Psoas muscle (tissue), 8 donors: Measurements from ENCODE around the gene L2HGDH. TPM values are rescaled to one million over a fixed set of nuclear protein-coding genes. Genes with fewer than 3 reads are reported as not detected.

ENCODE experiments used
- ATAC-seq, 4 donors: fragments of 200-7000 bp; cut with Tn5 transposase; one replicate each; pipeline ENCODE4 v1.9.1; 2020; ENCODE audit warnings: moderate library complexity in 3 of 4, mild to moderate bottlenecking in 2 of 4
- DNase-seq, 2 donors: peaks; one replicate each; pipeline ENCODE4 v3.0.0-alpha.2; 2020
- H3K27ac ChIP-seq: fragments of 200-600 bp; one replicate; pipeline ENCODE4 v1.8.0; 2022
- H3K27me3 ChIP-seq, 3 donors: fragments of 200-600 bp in 1 of 3; one replicate each; pipeline versions ENCODE4 v1.6.1 to v1.8.0; 2013 to 2022; ENCODE audit warnings: low read length in 2 of 3, mild to moderate bottlenecking in 2 of 3, moderate library complexity in 1 of 3; ENCODE audit not compliant: insufficient read depth in 3 of 3
- H3K36me3 ChIP-seq, 2 donors: fragments of 200-600 bp in 1 of 2; one replicate each; pipeline versions ENCODE4 v1.6.1 to v1.8.0; 2013 to 2022; ENCODE audit warnings: low read depth in 1 of 2, mild to moderate bottlenecking in 1 of 2, moderate library complexity in 1 of 2; ENCODE audit not compliant: insufficient read depth in 1 of 2
- H3K4me1 ChIP-seq: fragments of 200-600 bp; one replicate; pipeline ENCODE4 v1.8.0; 2022
- H3K4me3 ChIP-seq: fragments of 200-600 bp; one replicate; pipeline ENCODE4 v1.8.0; 2022; ENCODE audit warnings: mild to moderate bottlenecking
- H3K9me3 ChIP-seq: fragments of 200-600 bp; one replicate; pipeline ENCODE4 v1.8.0; 2022
- CTCF ChIP-seq: fragments of 200-600 bp; IDR thresholded peaks from one replicate; pipeline ENCODE4 v1.8.0; 2022; ENCODE audit warnings: antibody characterized with exemption
- WGBS, 3 donors: extraction: QIAGEN DNeasy Blood & Tissue Kit; methylation state at CpG; one replicate each; pipeline versions ENCODE4 v1.1.6 to v1.1.7; 2013; 5-methylcytosine and 5-hydroxymethylcytosine counted together
- intact Hi-C, 2 donors: fragments of 100-400 bp; cut with DNase I; formaldehyde crosslinking; loops; one replicate each; pipeline versions ENCODE4 v1.11.0 to v1.14.2; 2022
- polyA plus RNA-seq, 3 donors: library from polyadenylated mRNA; stranded (reverse); fragments of 200-250 nt; gene quantifications; one replicate each; pipeline ENCODE4 v1.2.3, GENCODE V29; 2013
- total RNA-seq, 4 donors: library from RNA; stranded (reverse); fragmentation: NEBNext Ultra II Directional in 2 of 4; extraction: Animal tissue kit (Norgen Biotek cat#: 25700) in 2 of 4; gene quantifications; one replicate each; pipeline versions ENCODE4 v1.2.1 to v1.2.4, GENCODE V29; 2021 to 2023
- donor health status: healthy with polysubstance abuse.
- donor health status: DM: no; HTN: no; CAD: no; lungs with moderate emphysema.
- donor health status: Bipolar disorder and iron deficiency.
- donor health status: healthy.
- donor health status: DM: yes; HTN: yes; CAD: no.
- donor health status: DM: no; HTN: no; CAD: no.
- donor health status: DM: no; HTN: no; CAD: no.
- donor health status: DM: yes; HTN: yes; CAD: no.

The L2HGDH gene
- total and polyA plus RNA-seq, 7 donors = 3.5 to 10.9 (median 10.0) TPM

- Histone ChIP-seq H3K36me3 (peaks cover 0 to 7% of the 10 kb centered on the region in 2 donors), H3K4me1 (peaks cover 9% of the 10 kb centered on the region), H3K4me3 (peak overlapping the region; percentile 46), H3K27ac (peak overlapping the region; percentile 43), H3K9me3 (no peaks in the 10 kb centered on the region), H3K27me3 (no peaks in the 10 kb centered on the region)
- DNase-seq = peak in 1 of 2 donors; percentile 61
- 4 to 12% (median 7%) methylated on average over 8 of the region's 8 CpGs for WGBS, 3 donors
- peak; percentile 35 for TF ChIP-seq CTCF
- ATAC-seq = peak; percentile 77 to 87 (median 82)
- intact Hi-C loops = loop anchor here in 1 of 2 donors (5.0 kb wide), 1 partner anchor 190 kb away; the partner anchor contains the start of gene MAP4K5
Measured at GRCh38 chr14:50342221-50343078, 30.4 kb upstream of the L2HGDH start.

- ATAC-seq (no peak), DNase-seq (no peak)
- Histone ChIP-seq H3K27me3 (no peaks in the 10 kb centered on the region), H3K9me3 (no peaks in the 10 kb centered on the region), H3K4me1 (peaks cover 8% of the 10 kb centered on the region), H3K36me3 (peaks cover 0 to 7% of the 10 kb centered on the region in 2 donors), H3K27ac (no peak overlapping the region), H3K4me3 (no peak overlapping the region)
- 79 to 87% (median 83%) methylated on average over 9 of the region's 9 CpGs for WGBS, 3 donors
- intact Hi-C loops = loop anchor here in 1 of 2 donors (5.0 kb wide), 1 partner anchor 191 kb away; the partner anchor contains the start of gene MAP4K5
- no peak for TF ChIP-seq CTCF
Measured at GRCh38 chr14:50340963-50341362, 28.9 kb upstream of the L2HGDH start.

- intact Hi-C loops = loop anchor here in 1 of 2 donors (5.0 kb wide), 1 partner anchor 192 kb away; the partner anchor contains the start of gene MAP4K5
- no peak overlapping the region for H3K4me3 ChIP-seq
- no peaks in the 10 kb centered on the region for H3K9me3 ChIP-seq
- TF ChIP-seq CTCF = no peak
- H3K4me1 ChIP-seq = peaks cover 16% of the 10 kb centered on the region
- H3K36me3 ChIP-seq = peaks cover 0 to 7% of the 10 kb centered on the region in 2 donors
- no peak for ATAC-seq
- H3K27me3 ChIP-seq = no peaks in the 10 kb centered on the region
- 91 to 92% (median 92%) methylated on average over 5 of the region's 5 CpGs for WGBS, 3 donors
- DNase-seq = no peak
- H3K27ac ChIP-seq = no peak overlapping the region
Measured at GRCh38 chr14:50340045-50340444, 28.0 kb upstream of the L2HGDH start.

- H3K9me3 ChIP-seq = no peaks in the 10 kb centered on the region
- H3K27me3 ChIP-seq = no peaks in the 10 kb centered on the region
- H3K4me3 ChIP-seq = no peak overlapping the region
- H3K36me3 ChIP-seq = peaks cover 0 to 7% of the 10 kb centered on the region in 2 donors
- peaks cover 20% of the 10 kb centered on the region for H3K4me1 ChIP-seq
- ATAC-seq (no peak), DNase-seq (no peak)
- H3K27ac ChIP-seq = no peak overlapping the region
- 69 to 78% (median 70%) methylated on average over 3 of the region's 3 CpGs for WGBS, 3 donors
- intact Hi-C loops = no loop called here
- no peak for TF ChIP-seq CTCF
Measured at GRCh38 chr14:50339178-50339804, 27.3 kb upstream of the L2HGDH start.
